Stromal cell of bone marrow (primary cell): ENCODE measurements around the gene GOLPH3L.
A peak's percentile ranks its signal among the peaks of the same experiment; 100 is the strongest.
"Not testable (repeated sequence)": the region's sequence is repeated elsewhere in the genome, so short reads cannot be mapped to it uniquely, and the experiment has no call there.

ENCODE experiments used
- DNase-seq: peaks from one replicate; pipeline ENCODE4 v3.0.0-alpha.2; 2012; ENCODE audit warnings: low read depth

The GOLPH3L gene

GRCh38 chr1:150657064-150657463, 39.9 kb downstream of the GOLPH3L start:
- not testable (repeated sequence) for DNase-seq

GRCh38 chr1:150654635-150655034, 42.3 kb downstream of the GOLPH3L start:
- DNase-seq, result not testable (repeated sequence)

- no peak for DNase-seq
These were observed 46.8 kb downstream of the GOLPH3L start for GRCh38 chr1:150650193-150650592.

GRCh38 chr1:150649441-150650075, 47.4 kb downstream of the GOLPH3L start:
- no peak for DNase-seq

DNA sequence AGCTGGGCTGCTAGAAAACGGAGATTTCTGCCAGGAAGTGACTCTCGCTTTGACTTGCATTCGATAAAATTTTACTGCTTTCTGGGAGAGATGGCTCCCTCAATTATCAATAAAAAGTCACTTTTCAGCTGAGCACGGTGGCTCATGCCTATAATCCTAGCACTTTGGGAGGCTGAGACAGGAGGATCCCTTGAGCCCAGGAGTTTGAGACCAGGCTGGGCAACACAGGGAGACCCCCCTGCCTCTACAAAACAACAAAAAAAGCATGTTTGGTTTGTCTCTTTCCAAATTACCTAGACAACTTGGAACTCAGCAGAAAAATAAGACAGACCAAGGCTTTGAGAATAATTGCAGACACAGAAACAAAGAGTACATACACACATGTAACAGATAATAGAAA, 54.7 kb downstream of the GOLPH3L start:
- no peak for DNase-seq

DNA sequence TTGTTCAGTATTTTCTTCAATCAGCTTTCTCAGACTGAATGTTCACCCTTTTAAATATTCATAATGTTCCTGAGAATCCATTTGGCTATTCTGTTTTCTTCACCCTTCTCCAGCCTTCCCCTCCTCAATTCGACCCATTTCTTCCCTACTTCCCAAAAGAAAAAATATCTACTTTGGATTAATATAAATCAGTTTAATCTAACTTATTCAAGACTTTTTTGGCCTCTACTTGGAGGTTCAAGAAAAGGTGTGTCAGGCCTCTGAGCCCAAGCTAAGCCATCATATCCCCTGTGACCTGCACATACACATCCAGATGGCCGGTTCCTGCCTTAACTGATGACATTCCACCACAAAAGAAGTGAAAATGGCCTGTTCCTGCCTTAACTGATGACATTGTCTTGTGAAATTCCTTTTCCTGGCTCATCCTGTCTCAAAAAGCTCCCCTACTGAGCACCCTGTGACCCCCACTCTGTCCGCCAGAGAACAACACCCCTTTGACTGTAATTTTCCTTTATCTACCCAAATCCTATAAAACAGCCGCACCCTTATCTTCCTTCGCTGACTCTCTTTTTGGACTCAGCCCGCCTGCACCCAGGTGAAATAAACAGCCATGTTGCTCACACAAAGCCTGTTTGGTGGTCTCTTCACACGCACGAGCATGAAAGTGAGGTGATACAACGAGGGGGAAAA, 55.7 kb downstream of the GOLPH3L start:
- DNase-seq, result not testable (repeated sequence)

- DNase-seq, result not testable (repeated sequence)
These were observed 58.5 kb downstream of the GOLPH3L start for GRCh38 chr1:150638430-150638829.

GRCh38 chr1:150634839-150635622, 61.9 kb downstream of the GOLPH3L start:
- DNase-seq, result not testable (repeated sequence)

- peak; percentile 100 for DNase-seq
These were observed 67.6 kb downstream of the GOLPH3L start, which contains the start of gene ENSA for GRCh38 chr1:150629115-150629928. TSS of gene ENSA (minus strand) at chr1:150629612. CDS start at chr1:150629470, 142 bp downstream.

DNA sequence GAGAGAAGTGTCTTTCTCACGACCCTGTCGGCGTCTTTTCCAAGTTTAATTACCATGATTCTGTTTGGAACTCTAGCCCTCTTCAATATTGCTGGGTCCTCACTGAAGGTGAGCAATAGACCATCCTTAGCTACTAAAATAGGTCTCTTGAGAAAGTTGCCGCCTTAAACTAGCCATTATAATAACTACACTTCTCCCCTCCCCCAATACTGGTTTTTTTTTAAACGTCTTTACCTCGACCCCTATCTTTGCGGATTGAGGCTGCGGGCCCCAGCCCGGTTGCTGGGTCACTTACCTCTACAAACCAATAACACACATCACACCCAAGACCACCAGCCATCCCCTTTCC, 68.2 kb downstream of the GOLPH3L start:
- no peak for DNase-seq

GRCh38 chr1:150627826-150628410, 69.0 kb downstream of the GOLPH3L start:
- DNase-seq, result no peak

DNA sequence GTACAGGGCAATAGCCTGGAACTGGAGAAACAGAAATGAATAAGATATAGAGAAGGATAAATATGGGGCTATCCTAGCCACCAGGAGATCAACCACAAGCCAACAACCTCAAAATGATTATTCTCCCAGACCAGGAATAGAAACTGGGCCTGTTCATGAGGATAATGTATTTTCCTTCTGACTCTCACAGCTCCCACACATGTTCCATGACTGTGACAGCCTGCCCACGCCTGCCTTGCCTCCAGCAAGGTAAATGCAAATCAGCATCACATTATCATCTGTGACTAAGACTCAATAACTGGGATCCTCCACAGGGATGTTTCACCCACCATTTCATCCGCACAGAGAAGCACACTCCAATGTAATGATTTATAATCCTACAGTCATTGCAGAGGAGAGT, 70.8 kb downstream of the GOLPH3L start:
- DNase-seq, result no peak

GRCh38 chr1:150624546-150624945, 72.4 kb downstream of the GOLPH3L start:
- not testable (repeated sequence) for DNase-seq

GRCh38 chr1:150624134-150624533, 72.8 kb downstream of the GOLPH3L start:
- not testable (repeated sequence) for DNase-seq

DNA sequence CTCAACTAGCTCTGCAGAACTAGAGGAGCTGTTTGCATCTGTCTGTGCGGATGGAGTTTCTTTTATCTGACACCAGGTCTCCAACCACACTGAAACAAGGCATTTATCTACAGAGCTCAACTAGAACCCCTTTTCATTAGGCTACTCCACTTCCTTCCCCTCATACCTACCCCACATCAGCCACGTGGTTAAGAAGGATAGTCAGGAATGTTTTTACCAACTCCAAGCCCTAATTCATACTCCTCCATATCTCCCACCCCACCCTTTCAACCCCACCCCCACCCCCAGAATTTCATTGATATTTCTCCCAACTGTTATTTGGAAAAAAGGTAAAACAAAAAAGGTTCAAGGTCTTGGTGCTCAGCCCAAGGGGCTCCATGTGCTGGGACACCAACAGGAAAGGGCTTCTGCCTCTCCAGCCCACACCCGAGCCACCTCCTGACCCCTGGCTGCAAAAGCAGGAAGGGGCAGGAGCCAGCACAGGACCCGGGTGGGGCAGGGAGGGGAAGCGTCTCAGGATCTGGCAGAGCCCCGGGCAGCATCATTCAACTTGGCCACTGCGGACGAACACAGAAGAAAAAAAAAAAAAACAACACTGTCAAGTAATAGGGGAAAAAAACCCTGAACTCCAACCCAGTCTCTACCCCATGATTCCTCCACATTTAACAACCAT, 74.5 kb downstream of the GOLPH3L start:
- DNase-seq, result no peak

DNA sequence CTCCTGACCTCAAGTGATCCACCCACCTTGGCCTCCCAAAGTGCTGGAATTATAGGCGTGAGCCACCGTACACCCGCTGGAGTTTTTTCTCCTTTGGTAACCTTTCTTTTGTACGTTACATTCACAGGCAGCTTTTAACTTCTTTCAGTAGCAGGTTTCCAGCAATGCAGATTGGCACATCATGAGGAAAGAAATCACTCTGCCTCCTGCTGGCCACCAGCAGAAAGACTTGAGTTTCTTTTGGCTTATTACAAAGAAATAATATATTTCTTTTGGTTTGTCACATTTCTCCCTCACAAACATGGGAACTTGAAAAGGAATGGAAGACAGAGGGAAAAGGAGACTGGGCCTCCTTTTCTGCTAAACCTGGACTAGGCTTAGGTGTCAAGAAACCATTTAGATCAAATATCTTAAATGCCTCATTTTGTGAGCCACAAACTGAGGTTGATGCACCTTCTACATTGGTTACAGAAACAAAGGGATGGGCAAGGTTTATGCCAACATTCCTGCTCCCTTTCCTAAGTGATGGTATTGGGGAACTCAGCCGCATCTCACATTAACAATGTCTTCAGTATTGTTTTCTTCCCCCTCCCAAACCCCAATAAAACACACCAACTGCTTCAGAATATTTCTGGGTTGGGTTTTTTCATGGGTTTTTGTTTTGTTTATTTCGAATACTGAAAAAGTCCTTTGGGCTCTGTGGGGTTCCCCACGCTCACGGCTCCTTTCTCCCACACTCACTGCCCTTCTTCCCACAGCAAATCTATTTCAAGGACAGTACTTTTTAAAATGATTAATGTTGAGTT, 75.3 kb downstream of the GOLPH3L start:
- no peak for DNase-seq

DNA sequence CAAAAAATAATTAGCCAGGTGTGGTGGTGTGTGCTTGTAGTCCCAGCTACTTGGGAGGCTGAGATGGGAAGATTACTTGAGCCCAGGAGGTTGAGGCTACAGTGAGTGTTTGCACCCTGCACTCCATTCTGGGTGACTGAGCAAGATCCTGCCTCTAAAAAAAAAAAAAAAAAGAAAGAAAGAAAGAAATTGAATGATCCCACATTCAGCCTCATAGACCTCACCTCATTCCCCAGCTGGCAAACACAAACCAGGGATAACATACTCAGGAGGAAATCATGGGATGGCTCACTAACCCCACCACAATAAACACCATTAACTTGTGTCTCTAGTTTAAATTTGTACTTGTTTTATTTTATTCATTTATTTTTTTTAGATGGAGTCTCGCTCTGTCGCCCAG, 76.0 kb downstream of the GOLPH3L start:
- no peak for DNase-seq

DNA sequence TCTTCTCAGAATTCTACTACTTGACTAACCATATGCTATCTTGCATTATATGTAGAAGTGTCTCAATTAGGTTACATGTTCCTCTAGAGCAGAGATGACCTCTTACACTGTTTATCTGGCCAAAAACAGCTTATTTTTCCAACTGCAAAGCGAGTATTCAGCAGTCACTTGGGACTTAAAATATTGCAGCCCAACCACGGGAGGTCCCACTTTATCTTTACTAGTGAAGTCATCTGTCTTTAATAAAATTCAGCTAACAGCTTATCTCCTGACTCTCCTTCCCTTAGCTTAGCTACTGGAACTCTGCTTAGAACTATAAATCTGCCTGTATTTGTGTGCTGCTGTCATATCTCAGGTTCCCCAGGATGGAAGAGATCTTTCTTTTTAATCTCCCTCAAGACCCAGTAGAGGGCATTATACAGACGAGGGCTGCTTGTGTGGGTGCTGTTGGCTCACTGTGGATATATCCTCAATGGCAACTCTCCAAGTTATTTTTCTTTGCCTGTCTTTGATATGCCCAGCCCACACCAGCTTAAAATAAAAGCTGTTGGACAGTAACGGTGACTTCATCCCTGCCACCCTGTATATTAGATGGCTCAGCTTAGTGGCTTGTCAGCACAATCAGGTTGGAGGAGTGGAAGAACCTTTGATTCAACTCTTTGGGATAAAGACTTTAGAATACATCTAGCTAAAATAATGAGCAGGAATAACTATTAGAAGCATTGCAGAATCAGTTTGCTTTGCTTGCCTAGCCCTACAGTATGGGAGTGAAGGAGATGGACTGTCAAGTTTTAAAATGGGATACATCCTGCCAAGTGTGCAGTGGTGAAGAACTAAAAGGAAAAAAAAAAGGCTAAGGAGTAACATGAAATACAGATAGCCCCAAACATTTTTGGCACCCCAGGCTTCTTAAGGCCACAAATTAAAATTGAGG, 77.1 kb downstream of the GOLPH3L start:
- DNase-seq, result peak; percentile 59
